Non-pigmented ciliary epithelial cell (primary cell): ENCODE measurements around the gene GIMAP6.
"Not testable (repeated sequence)": the region's sequence is repeated elsewhere in the genome, so short reads cannot be mapped to it uniquely, and the experiment has no call there.

Source experiments
- DNase-seq: peaks from one replicate; pipeline ENCODE4 v3.0.0-alpha.2; 2010; ENCODE audit warnings: low read depth

GIMAP6 gene

GRCh38 chr7:150585199-150585598 lies 47.0 kb downstream of the GIMAP6 start:
- DNase-seq = no peak

- DNase-seq = no peak
Observed at GRCh38 chr7:150580638-150581394, 51.4 kb downstream of the GIMAP6 start.

- not testable (repeated sequence) for DNase-seq
Observed at GRCh38 chr7:150579979-150580637, 52.1 kb downstream of the GIMAP6 start.
